GM23338 (cell line): ENCODE measurements around the gene SLC38A8. TPM values are rescaled to one million over a fixed set of nuclear protein-coding genes. Genes with fewer than 3 reads are reported as not detected.

Experiments
- ATAC-seq: fragments of 200-7000 bp; cut with Tn5 transposase; 3 replicates; pipeline ENCODE4 v1.9.1; 2020
- DNase-seq: peaks from one replicate; pipeline ENCODE4 v3.0.0-alpha.2; 2015; ENCODE audit warnings: low spot score
- H2AFZ ChIP-seq: fragments of 200-600 bp; sonication (generic); 2 replicates; pipeline ENCODE4 v1.8.0; 2016; ENCODE audit warnings: antibody characterized with exemption, mild to moderate bottlenecking, moderate library complexity
- H3F3A ChIP-seq: fragments of 200-600 bp; sonication (generic); replicated peaks from 2 replicates; pipeline ENCODE4 v1.8.0; 2017; ENCODE audit warnings: antibody characterized with exemption, mixed run types, low read depth
- H3K27ac ChIP-seq: fragments of 200-600 bp; sonication (generic); 2 replicates; pipeline ENCODE4 v1.6.1; 2016; ENCODE audit warnings: low read depth
- H3K27me3 ChIP-seq: fragments of 200-600 bp; sonication (generic); 2 replicates; pipeline ENCODE4 v1.8.0; 2016; ENCODE audit warnings: mild to moderate bottlenecking, mixed run types, moderate library complexity; ENCODE audit not compliant: insufficient read depth
- H3K36me3 ChIP-seq: fragments of 200-600 bp; sonication (generic); 2 replicates; pipeline ENCODE4 v1.8.0; 2016; ENCODE audit warnings: mild to moderate bottlenecking; ENCODE audit not compliant: insufficient read depth
- H3K4me1 ChIP-seq: fragments of 200-600 bp; sonication (generic); 2 replicates; pipeline ENCODE4 v1.8.0; 2016; ENCODE audit warnings: mild to moderate bottlenecking, moderate library complexity; ENCODE audit not compliant: insufficient read depth
- H3K4me2 ChIP-seq: fragments of 200-600 bp; sonication (generic); 2 replicates; pipeline ENCODE4 v1.7.1; 2017; ENCODE audit warnings: mixed run types
- H3K4me3 ChIP-seq: fragments of 200-600 bp; sonication (generic); 2 replicates; pipeline ENCODE4 v1.6.1; 2016; ENCODE audit warnings: mixed run types
- H3K79me2 ChIP-seq: fragments of 200-600 bp; sonication (generic); replicated peaks from 2 replicates; pipeline ENCODE4 v1.8.0; 2017; ENCODE audit warnings: mild to moderate bottlenecking; ENCODE audit not compliant: insufficient read depth
- H3K9me2 ChIP-seq: fragments of 200-600 bp; sonication (generic); 2 replicates; pipeline ENCODE4 v1.8.0; 2017; ENCODE audit not compliant: insufficient read depth
- H4K20me1 ChIP-seq: fragments of 200-600 bp; sonication (generic); replicated peaks from 2 replicates; pipeline ENCODE4 v1.8.0; 2017; ENCODE audit warnings: mild to moderate bottlenecking; ENCODE audit not compliant: insufficient read depth
- H3K27ac Mint-ChIP-seq: 2 replicates; pipeline ENCODE4 v1.8.0; 2020; ENCODE audit warnings: inconsistent platforms, mild to moderate bottlenecking, moderate library complexity, mixed read lengths
- H3K27me3 Mint-ChIP-seq: 3 replicates; pipeline ENCODE4 v1.8.0; 2022; ENCODE audit warnings: low read depth, mild to moderate bottlenecking, moderate library complexity, mixed read lengths, inconsistent platforms; ENCODE audit not compliant: insufficient read depth, poor library complexity
- H3K36me3 Mint-ChIP-seq: 3 replicates; pipeline ENCODE4 v1.8.0; 2021; ENCODE audit warnings: low read depth, mild to moderate bottlenecking, inconsistent platforms, moderate library complexity, mixed read lengths
- H3K4me1 Mint-ChIP-seq: 3 replicates; pipeline ENCODE4 v1.8.0; 2020; ENCODE audit warnings: mild to moderate bottlenecking, inconsistent platforms, mixed read lengths
- H3K4me3 Mint-ChIP-seq: 3 replicates; pipeline ENCODE4 v1.8.0; 2021; ENCODE audit warnings: moderate library complexity, mild to moderate bottlenecking, inconsistent platforms, mixed read lengths
- H3K9me3 Mint-ChIP-seq: 3 replicates; pipeline ENCODE4 v1.8.0; 2020; ENCODE audit warnings: moderate library complexity, mild to moderate bottlenecking, inconsistent platforms, mixed read lengths
- CREB1 ChIP-seq: fragments of 250-450 bp; sonication (Bioruptor Pico); IDR thresholded peaks from 2 replicates; pipeline ENCODE4 v1.5.0; 2020; ENCODE audit warnings: low read depth, mild to moderate bottlenecking, moderate library complexity
- CTCF ChIP-seq, 2 experiments: fragments of 200-600 bp in 1 of 2; sonication (generic) in 1 of 2; conservative IDR thresholded peaks; 2 replicates each; pipeline versions ENCODE4 v1.5.1 to v1.6.1; 2016 to 2017; ENCODE audit warnings: antibody characterized with exemption in 2 of 2, low read depth in 2 of 2, mild to moderate bottlenecking in 2 of 2, moderate library complexity in 1 of 2
- ETS1 ChIP-seq: IDR thresholded peaks from 2 replicates; pipeline ENCODE4 v1.6.1; 2016; ENCODE audit warnings: antibody characterized with exemption
- EZH2 ChIP-seq: fragments of 200-600 bp; sonication (generic); IDR thresholded peaks from one replicate; pipeline ENCODE4 v1.8.0; 2017; ENCODE audit warnings: antibody characterized with exemption, mild to moderate bottlenecking, low read depth; ENCODE audit not compliant: unreplicated experiment
- EZH2phosphoT487 ChIP-seq: fragments of 200-600 bp; sonication (generic); IDR thresholded peaks from one replicate; pipeline ENCODE4 v1.8.1; 2018; ENCODE audit warnings: antibody characterized with exemption; ENCODE audit not compliant: unreplicated experiment
- JUNB ChIP-seq: IDR thresholded peaks from one replicate; pipeline ENCODE4 v1.6.1; 2016; ENCODE audit warnings: antibody characterized with exemption; ENCODE audit not compliant: unreplicated experiment
- NANOG ChIP-seq: IDR thresholded peaks from 2 replicates; pipeline ENCODE4 v1.6.1; 2016; ENCODE audit warnings: antibody characterized with exemption, borderline replicate concordance
- POLR2AphosphoS5 ChIP-seq: IDR thresholded peaks from 2 replicates; pipeline ENCODE4 v1.6.1; 2016; ENCODE audit warnings: antibody characterized with exemption, low read depth
- REST ChIP-seq: IDR thresholded peaks from one replicate; pipeline ENCODE4 v1.6.1; 2018; ENCODE audit warnings: antibody characterized with exemption; ENCODE audit not compliant: unreplicated experiment
- STAT1 ChIP-seq: IDR thresholded peaks from one replicate; pipeline ENCODE4 v1.6.1; 2016; ENCODE audit warnings: antibody characterized with exemption; ENCODE audit not compliant: unreplicated experiment
- ZNF114 ChIP-seq: fragments of 250-450 bp; sonication (Bioruptor Pico); IDR thresholded peaks from 2 replicates; pipeline ENCODE4 v1.5.0; 2020; ENCODE audit warnings: mild to moderate bottlenecking, moderate library complexity
- ZNF331 ChIP-seq: fragments of 250-450 bp; sonication (Bioruptor Pico); IDR thresholded peaks from 2 replicates; pipeline ENCODE4 v1.5.0; 2020; ENCODE audit warnings: low read depth, mild to moderate bottlenecking, moderate library complexity
- ZNF462 ChIP-seq: fragments of 250-450 bp; sonication (Bioruptor Pico); IDR thresholded peaks from 2 replicates; pipeline ENCODE4 v1.5.0; 2020; ENCODE audit warnings: mild to moderate bottlenecking, moderate library complexity
- polyA plus RNA-seq: library from polyadenylated mRNA; unstranded; fragments of >200 nt; fragmentation: Nextera tagmentation; extraction: Ambion mirVana; gene quantifications from 2 replicates; pipeline ENCODE4 v1.2.1, GENCODE V29; 2016
- total RNA-seq: library from RNA; depleted of rRNA; stranded (reverse); fragments of >200 nt; shearing (Covaris generic); gene quantifications from 2 replicates; pipeline ENCODE4 v1.2.3, GENCODE V29; 2014

Gene SLC38A8
- total and polyA plus RNA-seq, 2 experiments from 2014 or later = not detected

GRCh38 chr16:84015399-84015798 is 27.2 kb downstream of the SLC38A8 start:
- peaks cover 2% of the 10 kb centered on the region; the same call in 1 of the 3 replicates for H3K36me3 Mint-ChIP-seq
- Histone ChIP-seq H3K27ac (no peak overlapping the region), H3K4me1 (no peaks in the 10 kb centered on the region; the same call in 1 of the 2 replicates), H3K79me2 (no peaks in the 10 kb centered on the region), H3K4me3 (no peak overlapping the region), H3K27me3 (no peaks in the 10 kb centered on the region), H3K36me3 (no peaks in the 10 kb centered on the region), H3K4me2 (no peak overlapping the region), H3F3A (no peaks in the 10 kb centered on the region), H2AFZ (no peak overlapping the region), H4K20me1 (no peaks in the 10 kb centered on the region), H3K9me2 (no peaks in the 10 kb centered on the region)
- H3K27me3 Mint-ChIP-seq = peaks cover 4% of the 10 kb centered on the region
- H3K9me3 Mint-ChIP-seq = peaks cover 9% of the 10 kb centered on the region
- H3K27ac Mint-ChIP-seq = no peak overlapping the region
- ATAC-seq (no peak), DNase-seq (no peak)
- H3K4me1 Mint-ChIP-seq = peaks cover 7% of the 10 kb centered on the region
- H3K4me3 Mint-ChIP-seq = no peak overlapping the region
- TF ChIP-seq JUNB (no peak), CREB1 (CRISPR knock-in tag) (no peak), ZNF114 (no peak), EZH2phosphoT487 (no peak), REST (no peak), EZH2 (no peak), POLR2AphosphoS5 (no peak), ETS1 (no peak), ZNF462 (no peak), NANOG (no peak), STAT1 (no peak), ZNF331 (CRISPR knock-in tag) (no peak), CTCF (conservative IDR thresholded peaks at IDR 0.05; ENCODE audit: low read depth in 2 of 2) (no peak)
